ENCODE measurements around the gene ADCY4.

GRCh38 chr14:24274101-24274543 lies 60.7 kb downstream of the ADCY4 start:
- TF ChIP-seq MAX (CRISPR knock-in tag; IDR thresholded peaks at IDR 0.05) (no peak), CREM (CRISPR knock-in tag; IDR thresholded peaks at IDR 0.05) (no peak), CTCF (IDR thresholded peaks at IDR 0.05) (no peak), MXD4 (CRISPR knock-in tag; IDR thresholded peaks at IDR 0.05; ENCODE audit: borderline replicate concordance) (no peak), SMAD3 (CRISPR knock-in tag; IDR thresholded peaks at IDR 0.05; ENCODE audit: borderline replicate concordance) (no peak), EMX1 (CRISPR knock-in tag; IDR thresholded peaks at IDR 0.05) (no peak), TP53 (CRISPR knock-in tag; IDR thresholded peaks at IDR 0.05) (no peak), JUN (CRISPR knock-in tag; IDR thresholded peaks at IDR 0.05) (no peak)

Data from WTC11 (cell line).